Muscle of leg (tissue), 11 donors: ENCODE results near the gene S100A10. TPM values are rescaled to one million over a fixed set of nuclear protein-coding genes. Genes with fewer than 3 reads are reported as not detected.

Experiments
- DNase-seq: peaks from one replicate; pipeline ENCODE4 v3.0.0; 2013
- H3K27ac ChIP-seq: one replicate; pipeline ENCODE4 v1.5.1; 2013; ENCODE audit warnings: mild to moderate bottlenecking, low read length, control low read depth
- H3K27me3 ChIP-seq: one replicate; pipeline ENCODE4 v1.6.1; 2013; ENCODE audit warnings: low read length; ENCODE audit not compliant: control insufficient read depth, insufficient read depth
- H3K36me3 ChIP-seq: one replicate; pipeline ENCODE4 v1.6.1; 2013; ENCODE audit warnings: low read length; ENCODE audit not compliant: control insufficient read depth, insufficient read depth
- H3K4me1 ChIP-seq: one replicate; pipeline ENCODE4 v1.6.1; 2013; ENCODE audit warnings: low read length; ENCODE audit not compliant: control insufficient read depth, insufficient read depth
- H3K4me3 ChIP-seq: one replicate; pipeline ENCODE4 v1.5.1; 2013; ENCODE audit warnings: low read length, control low read depth
- H3K9me3 ChIP-seq: replicated peaks from 2 replicates; pipeline ENCODE4 v1.6.1; 2013; ENCODE audit warnings: low read depth, low read length; ENCODE audit not compliant: control insufficient read depth
- WGBS: methylation state at CpG from one replicate; pipeline ENCODE4 v1.1.5; 2013; ENCODE audit warnings: missing lambda C conversion rate; ENCODE audit not compliant: insufficient coverage; 5-methylcytosine and 5-hydroxymethylcytosine counted together
- polyA plus RNA-seq, 8 donors: library from polyadenylated mRNA; unstranded; fragments of 120-200 nt; gene quantifications; one replicate each; pipeline versions ENCODE4 v1.2.1 to v1.2.3, GENCODE V29; 2013; ENCODE audit warnings: inconsistent platforms in 1 of 8, low replicate concordance in 1 of 8; ENCODE audit not compliant: insufficient read length in 8 of 8, insufficient read depth in 1 of 8
- total RNA-seq: library from RNA; stranded (reverse); fragments of 120-200 nt; gene quantifications from one replicate; pipeline ENCODE4 v1.2.4, GENCODE V29; 2013

Gene S100A10
- total and polyA plus RNA-seq, 9 donors, result 98.6 to 407 (median 202) TPM

DNA sequence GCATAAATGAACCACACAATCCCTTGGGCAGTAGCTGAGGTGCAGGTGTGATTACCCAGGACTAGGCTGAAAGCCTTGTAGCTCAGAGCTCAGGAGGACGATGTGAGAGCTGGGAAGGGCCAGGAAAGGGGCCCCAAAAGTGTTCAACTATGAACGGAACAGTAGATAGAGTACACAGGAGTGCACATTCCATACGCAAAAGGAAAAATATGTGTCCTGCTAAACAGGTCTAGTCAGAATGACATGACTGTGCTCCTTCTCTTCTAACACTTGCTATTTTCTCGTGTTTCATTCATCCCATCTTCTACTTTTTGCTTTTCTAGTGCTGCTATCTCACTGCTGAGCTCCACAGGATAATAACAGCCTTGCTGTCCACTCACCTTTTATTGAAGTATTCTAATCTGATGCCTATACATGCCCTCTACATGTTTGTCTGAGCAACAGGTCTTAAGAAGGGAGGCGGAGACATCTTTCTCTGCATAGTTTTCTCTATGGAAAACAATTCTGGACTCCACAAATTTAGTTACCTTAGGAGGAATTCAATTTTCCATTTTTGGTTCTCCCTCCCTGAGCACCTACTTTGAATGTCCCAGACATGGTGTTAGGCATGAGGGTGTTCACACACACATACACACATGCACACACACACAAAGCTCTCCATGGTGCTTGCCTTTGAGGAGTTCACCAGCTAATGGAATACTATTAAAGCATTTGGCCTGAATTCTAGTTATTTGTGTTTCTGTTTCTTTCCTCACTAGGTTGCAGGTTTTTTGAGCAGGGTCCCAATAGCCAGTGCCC, 3.4 kb downstream of the S100A10 start:
- peaks cover 48% of the 10 kb centered on the region for H3K4me1 ChIP-seq
- H3K27ac ChIP-seq, result no peak overlapping the region
- peaks cover 7% of the 10 kb centered on the region for H3K36me3 ChIP-seq
- 39% methylated on average over 4 of the region's 5 CpGs for WGBS
- H3K27me3 ChIP-seq, result peaks cover 5% of the 10 kb centered on the region
- H3K9me3 ChIP-seq, result no peaks in the 10 kb centered on the region
- DNase-seq, result no peak
- H3K4me3 ChIP-seq, result no peak overlapping the region

DNA sequence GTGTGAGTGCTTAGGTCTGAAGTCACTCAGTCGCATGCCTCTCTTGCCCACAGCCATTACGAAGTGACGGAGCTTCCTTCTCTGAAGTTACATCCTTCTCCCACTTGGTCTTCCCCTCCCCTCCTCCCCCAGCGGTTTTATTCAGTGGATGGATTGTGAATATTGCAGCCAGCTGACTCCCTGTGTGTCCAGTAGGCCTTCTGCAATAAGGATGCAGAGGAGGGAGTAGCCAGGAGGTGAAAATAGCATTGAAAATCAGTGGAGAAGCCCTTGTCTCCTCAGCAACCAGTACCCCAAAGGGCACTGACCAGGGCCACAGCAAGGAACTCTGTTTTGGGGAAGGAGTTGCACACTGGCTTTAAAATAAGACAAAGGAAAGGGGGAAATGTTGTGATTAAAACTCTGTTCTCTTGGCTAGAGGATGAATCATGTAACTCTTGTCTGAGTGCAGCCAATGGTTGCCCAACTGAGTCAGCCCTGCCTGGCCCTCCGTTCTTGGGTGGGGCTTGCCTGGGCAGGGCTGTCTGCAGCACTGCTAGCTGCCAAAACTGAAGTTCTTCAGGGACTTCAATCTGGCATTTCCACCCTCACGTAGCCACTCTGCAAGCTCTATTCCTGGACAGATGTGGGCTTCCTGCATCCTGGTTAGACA, 4.3 kb downstream of the S100A10 start:
- Histone ChIP-seq H3K4me1 (peaks cover 45% of the 10 kb centered on the region), H3K27me3 (peaks cover 5% of the 10 kb centered on the region), H3K36me3 (peaks cover 17% of the 10 kb centered on the region), H3K4me3 (no peak overlapping the region), H3K9me3 (no peaks in the 10 kb centered on the region), H3K27ac (peak overlapping the region; percentile 45)
- WGBS, result 0% methylated on average over 2 of the region's 6 CpGs
- no peak for DNase-seq

DNA sequence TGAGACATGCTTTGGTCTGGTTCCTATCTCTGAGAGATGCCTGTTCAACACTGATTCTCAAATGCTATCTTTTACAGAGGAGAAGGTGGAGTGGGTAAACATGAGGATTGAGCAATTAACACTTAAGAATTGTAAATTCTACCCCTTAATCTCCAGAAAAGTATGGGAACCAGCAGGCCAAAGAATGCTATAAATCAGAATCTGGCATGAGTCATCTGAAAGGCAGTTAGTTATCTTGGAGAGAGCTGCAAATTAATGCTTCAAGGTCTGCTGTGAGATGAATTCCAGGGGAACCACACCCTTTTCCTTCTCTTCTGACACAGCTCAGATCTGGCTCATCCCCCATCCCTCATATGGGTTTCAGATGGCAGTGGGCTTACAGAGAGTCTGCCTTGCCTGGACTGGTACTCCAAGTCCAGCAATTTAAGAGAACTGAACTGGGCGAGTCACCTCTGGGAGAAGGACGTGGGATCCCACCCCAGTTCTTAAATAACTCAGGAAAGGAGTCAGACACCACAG, 5.2 kb downstream of the S100A10 start:
- peaks cover 25% of the 10 kb centered on the region for H3K36me3 ChIP-seq
- H3K4me1 ChIP-seq, result peaks cover 40% of the 10 kb centered on the region
- WGBS, result no CpG with 5 or more reads among the region's 2 CpGs
- no peaks in the 10 kb centered on the region for H3K9me3 ChIP-seq
- H3K27me3 ChIP-seq, result peaks cover 5% of the 10 kb centered on the region
- DNase-seq, result no peak
- peak overlapping the region; percentile 17 for H3K27ac ChIP-seq
- H3K4me3 ChIP-seq, result no peak overlapping the region

DNA sequence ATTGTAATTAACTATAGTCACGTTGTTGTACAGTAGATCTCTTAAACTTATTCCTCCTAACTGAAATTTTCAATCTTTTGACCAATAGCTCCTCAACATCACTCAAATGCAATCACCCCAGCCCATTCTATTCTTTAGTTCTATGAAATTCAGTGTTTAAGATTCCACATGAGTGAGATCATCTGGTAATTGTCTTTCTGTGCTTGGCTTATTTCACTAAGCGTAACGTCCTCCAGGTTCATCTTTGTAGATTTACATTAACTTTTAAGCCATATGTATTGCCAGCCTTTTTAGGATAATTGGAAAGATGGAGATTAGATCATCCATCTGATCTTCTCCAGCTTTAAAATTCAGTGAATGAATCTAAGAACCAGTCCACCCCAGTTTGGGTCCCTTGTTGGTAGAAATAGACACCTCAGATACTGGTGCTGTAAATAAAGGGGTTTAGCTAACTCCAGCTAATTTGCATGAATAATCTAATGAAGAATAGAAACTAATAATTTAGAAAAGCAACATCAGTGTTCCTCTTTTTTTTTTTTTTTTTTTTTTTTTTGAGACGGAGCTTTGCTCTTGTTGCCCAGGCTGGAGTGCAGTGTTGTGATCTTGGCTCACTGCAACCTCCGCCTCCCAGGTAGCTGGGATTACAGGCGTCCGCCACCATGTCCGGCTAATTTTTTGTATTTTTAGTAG, 7.0 kb downstream of the S100A10 start:
- no peak for DNase-seq
- H3K27me3 ChIP-seq, result no peaks in the 10 kb centered on the region
- H3K9me3 ChIP-seq, result no peaks in the 10 kb centered on the region
- no CpG with 5 or more reads among the region's 8 CpGs for WGBS
- H3K36me3 ChIP-seq, result peaks cover 34% of the 10 kb centered on the region
- H3K27ac ChIP-seq, result no peak overlapping the region
- H3K4me1 ChIP-seq, result peaks cover 24% of the 10 kb centered on the region
- no peak overlapping the region for H3K4me3 ChIP-seq

DNA sequence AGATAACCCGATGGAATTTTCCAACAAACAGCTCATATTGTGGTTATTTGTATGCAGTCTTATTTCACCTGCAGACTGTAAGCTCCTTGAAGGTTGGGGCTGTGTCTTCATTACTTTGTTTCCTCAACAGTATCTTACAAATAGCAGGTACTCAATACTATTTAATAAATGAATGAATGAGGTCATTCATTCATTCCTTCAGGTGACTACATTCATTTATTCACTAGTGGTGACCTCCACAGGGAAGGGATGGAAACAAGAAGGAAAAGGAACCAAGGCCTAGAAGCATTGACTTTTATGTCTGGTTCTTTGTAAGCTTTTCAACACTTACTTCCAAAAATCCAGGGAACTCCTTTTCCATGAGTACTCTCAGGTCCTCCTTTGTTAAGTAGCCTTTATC, 7.9 kb downstream of the S100A10 start:
- Histone ChIP-seq H3K9me3 (no peaks in the 10 kb centered on the region), H3K36me3 (peaks cover 40% of the 10 kb centered on the region), H3K4me3 (no peak overlapping the region), H3K27me3 (no peaks in the 10 kb centered on the region), H3K27ac (no peak overlapping the region), H3K4me1 (peaks cover 24% of the 10 kb centered on the region)
- no peak for DNase-seq
- WGBS, result no CpG with 5 or more reads among the region's 1 CpG

DNA sequence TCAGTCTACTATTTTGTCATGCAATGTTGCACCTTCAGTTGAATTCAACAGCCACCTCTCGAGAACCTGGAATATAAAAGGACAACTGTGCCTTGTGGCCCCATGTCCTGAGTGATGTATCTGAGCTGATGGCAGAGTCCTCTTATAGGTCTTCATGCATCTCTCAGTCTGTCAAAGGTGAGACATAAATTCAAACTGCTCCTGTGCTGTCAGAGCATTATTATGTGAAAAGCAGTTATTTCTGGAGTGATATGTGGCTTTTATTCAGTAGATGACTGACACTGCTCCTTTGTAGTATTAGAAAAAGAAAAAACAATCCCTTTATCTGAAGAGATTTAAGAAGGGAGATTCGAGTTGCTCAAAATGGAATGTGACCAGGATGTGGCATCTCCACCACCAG, 8.4 kb downstream of the S100A10 start:
- peaks cover 23% of the 10 kb centered on the region for H3K4me1 ChIP-seq
- no peak for DNase-seq
- no CpG with 5 or more reads among the region's 2 CpGs for WGBS
- H3K27me3 ChIP-seq, result no peaks in the 10 kb centered on the region
- no peak overlapping the region for H3K27ac ChIP-seq
- no peak overlapping the region for H3K4me3 ChIP-seq
- H3K9me3 ChIP-seq, result no peaks in the 10 kb centered on the region
- peaks cover 40% of the 10 kb centered on the region for H3K36me3 ChIP-seq

DNA sequence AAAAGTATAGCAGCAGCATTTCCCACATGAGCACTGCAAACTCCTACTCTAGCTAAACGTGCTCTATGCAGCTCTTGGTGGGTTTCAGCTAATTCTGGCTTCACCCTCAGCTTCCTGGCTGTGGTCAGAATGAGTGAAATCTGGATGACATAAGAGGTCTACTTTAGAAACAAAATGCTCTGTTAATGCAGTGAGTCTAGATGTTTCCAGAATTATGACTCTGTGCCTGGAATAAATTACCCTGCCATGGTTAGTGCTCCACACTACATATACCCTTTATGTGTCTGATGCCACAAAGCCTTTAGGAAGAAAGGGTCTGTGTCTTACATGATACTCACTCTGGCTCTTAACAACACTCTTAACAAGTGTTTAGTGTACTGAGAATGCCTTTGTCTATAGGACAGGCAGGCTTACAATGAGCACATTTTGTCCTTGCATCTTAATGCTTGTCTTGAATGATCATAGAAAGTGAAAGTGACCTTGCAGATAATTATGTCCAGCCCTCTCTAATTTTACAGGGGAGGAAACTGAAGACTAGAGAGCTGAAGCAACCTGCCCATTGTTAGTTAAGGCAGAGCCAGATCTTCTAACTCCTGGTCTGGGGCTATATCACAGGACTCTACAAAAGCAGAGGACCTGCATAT, 9.2 kb downstream of the S100A10 start:
- Histone ChIP-seq H3K27ac (no peak overlapping the region), H3K9me3 (no peaks in the 10 kb centered on the region), H3K36me3 (peaks cover 40% of the 10 kb centered on the region), H3K4me1 (peaks cover 17% of the 10 kb centered on the region), H3K4me3 (no peak overlapping the region), H3K27me3 (no peaks in the 10 kb centered on the region)
- no CpG with 5 or more reads among the region's 1 CpG for WGBS
- DNase-seq, result no peak

DNA sequence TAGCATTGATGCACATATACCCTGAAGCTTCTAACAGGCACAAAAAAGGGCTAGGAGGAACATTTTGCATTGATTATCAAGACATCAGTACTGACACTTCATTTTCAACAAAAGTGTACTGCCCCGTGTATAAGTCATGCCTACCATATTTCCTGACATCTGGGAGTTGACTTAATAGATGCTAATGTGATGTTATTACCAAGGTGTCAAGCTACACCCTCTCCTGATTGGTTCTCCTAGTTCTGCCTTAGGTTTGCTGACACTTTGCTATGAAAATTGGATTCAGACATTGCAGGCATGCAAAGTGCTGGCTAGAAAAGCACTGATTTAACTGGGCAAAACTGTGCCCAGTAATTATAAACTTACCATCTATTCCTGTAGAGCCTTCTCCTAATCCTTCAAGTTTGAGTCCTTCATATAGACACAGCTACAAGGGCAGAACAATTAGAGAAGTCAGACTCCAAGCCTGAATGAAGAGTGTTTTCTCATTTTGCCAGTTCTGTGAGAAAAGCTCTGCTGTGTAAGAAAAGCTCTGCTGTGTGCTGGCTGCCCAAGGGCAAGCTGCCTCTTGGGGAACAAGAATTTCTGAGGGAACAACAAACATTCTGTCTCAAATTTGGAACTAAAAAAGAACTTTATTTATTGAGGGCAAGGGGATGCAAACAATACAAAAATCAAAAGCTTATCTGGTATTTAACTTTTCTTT, 11.2 kb downstream of the S100A10 start:
- no peaks in the 10 kb centered on the region for H3K9me3 ChIP-seq
- WGBS, result no CpG with 5 or more reads among the region's 1 CpG
- no peak overlapping the region for H3K4me3 ChIP-seq
- peaks cover 7% of the 10 kb centered on the region for H3K4me1 ChIP-seq
- no peak for DNase-seq
- peaks cover 40% of the 10 kb centered on the region for H3K36me3 ChIP-seq
- H3K27me3 ChIP-seq, result no peaks in the 10 kb centered on the region
- H3K27ac ChIP-seq, result no peak overlapping the region

DNA sequence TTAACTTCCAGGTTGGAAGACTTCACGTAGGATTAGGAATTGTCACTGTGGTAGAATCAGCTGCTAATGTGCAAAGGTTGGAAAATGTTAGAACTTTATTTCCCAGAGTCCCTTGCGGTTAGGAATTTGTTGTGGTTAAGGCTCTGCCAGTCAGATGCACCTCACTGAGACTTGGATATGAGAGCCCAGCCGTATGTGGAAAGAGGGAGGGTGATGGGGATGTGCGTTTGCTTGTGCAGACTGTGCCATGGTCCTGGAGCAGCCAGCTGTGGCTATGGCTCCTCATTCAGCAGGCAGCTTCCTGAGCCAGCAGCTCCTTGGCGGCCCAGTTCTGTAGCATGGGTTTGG, 12.5 kb downstream of the S100A10 start:
- no peaks in the 10 kb centered on the region for H3K27me3 ChIP-seq
- H3K4me3 ChIP-seq, result no peak overlapping the region
- H3K36me3 ChIP-seq, result peaks cover 40% of the 10 kb centered on the region
- no peak for DNase-seq
- no peak overlapping the region for H3K27ac ChIP-seq
- no peaks in the 10 kb centered on the region for H3K9me3 ChIP-seq
- H3K4me1 ChIP-seq, result peaks cover 7% of the 10 kb centered on the region
- WGBS, result 57% methylated on average over 4 of the region's 5 CpGs
